Transverse colon (tissue), 4 donors: ENCODE results near the gene POMC.

Source experiments
- CTCF ChIP-seq, 5 experiments: fragments of 200-600 bp in 3 of 5; fragments of 450-650 bp in 2 of 5; sonication (generic) in 3 of 5; IDR thresholded peaks; 1 replicate in 2 of 5; 2 replicates in 3 of 5; pipeline ENCODE4 v1.5.1; 2016 to 2017; ENCODE audit warnings: antibody characterized with exemption in 5 of 5, inconsistent platforms in 3 of 5, mild to moderate bottlenecking in 2 of 5, moderate library complexity in 1 of 5
- POLR2A ChIP-seq: fragments of 450-650 bp; IDR thresholded peaks from one replicate; pipeline ENCODE4 v1.6.1; 2016; ENCODE audit warnings: antibody characterized with exemption, mild to moderate bottlenecking, moderate library complexity
- POLR2AphosphoS5 ChIP-seq, 3 donors: sonication (generic); formaldehyde crosslinking; IDR thresholded peaks; one replicate each; pipeline ENCODE4 v1.6.1; 2016; ENCODE audit warnings: antibody characterized with exemption in 3 of 3

GRCh38 chr2:25122367-25122766, 46.0 kb downstream of the POMC start:
- TF ChIP-seq CTCF (IDR thresholded peaks at IDR 0.05) (no peak), POLR2A (no peak), POLR2AphosphoS5 (IDR thresholded peaks at IDR 0.05) (no peak)
